IPS DF 19.7 (cell line): Measurements from ENCODE around the gene ZNRF3.
A peak's percentile ranks its signal among the peaks of the same experiment; 100 is the strongest.

Source experiments
- DNase-seq: peaks from one replicate; pipeline ENCODE4 v3.0.0-alpha.2; 2013; ENCODE audit warnings: low read depth, low spot score

ZNRF3 gene

GRCh38 chr22:29009148-29009547 is 125.8 kb downstream of the ZNRF3 start:
- no peak for DNase-seq

- no peak for DNase-seq
These were observed 128.1 kb downstream of the ZNRF3 start for GRCh38 chr22:29011240-29012100.

GRCh38 chr22:29012101-29012433 is 128.7 kb downstream of the ZNRF3 start:
- no peak for DNase-seq

- DNase-seq: no peak
These were observed 129.6 kb downstream of the ZNRF3 start for GRCh38 chr22:29012952-29013351.

- no peak for DNase-seq
These were observed 130.9 kb downstream of the ZNRF3 start for GRCh38 chr22:29014293-29014692.

GRCh38 chr22:29014773-29015172 is 131.4 kb downstream of the ZNRF3 start:
- no peak for DNase-seq

GRCh38 chr22:29016067-29016938 is 132.9 kb downstream of the ZNRF3 start:
- no peak for DNase-seq

GRCh38 chr22:29018293-29019189 is 135.2 kb downstream of the ZNRF3 start:
- DNase-seq: no peak

GRCh38 chr22:29022101-29022817 is 138.9 kb downstream of the ZNRF3 start:
- DNase-seq: no peak

GRCh38 chr22:29023172-29023796 is 139.9 kb downstream of the ZNRF3 start:
- DNase-seq: no peak

GRCh38 chr22:29026579-29026978 is 143.2 kb downstream of the ZNRF3 start:
- DNase-seq: no peak

GRCh38 chr22:29028468-29028867 is 145.1 kb downstream of the ZNRF3 start:
- no peak for DNase-seq

GRCh38 chr22:29029202-29030000 is 146.0 kb downstream of the ZNRF3 start:
- no peak for DNase-seq

- no peak for DNase-seq
These were observed 146.7 kb downstream of the ZNRF3 start for GRCh38 chr22:29030016-29030617.

- peak; percentile 42 for DNase-seq
These were observed 147.3 kb downstream of the ZNRF3 start for GRCh38 chr22:29030618-29031226.

GRCh38 chr22:29031227-29032011 is 148.0 kb downstream of the ZNRF3 start:
- DNase-seq: peak; percentile 61

- DNase-seq: no peak
These were observed 148.7 kb downstream of the ZNRF3 start for GRCh38 chr22:29032014-29032475.

GRCh38 chr22:29032584-29032983 is 149.2 kb downstream of the ZNRF3 start:
- no peak for DNase-seq
